ENCODE measurements around the gene VIL1.

DNA sequence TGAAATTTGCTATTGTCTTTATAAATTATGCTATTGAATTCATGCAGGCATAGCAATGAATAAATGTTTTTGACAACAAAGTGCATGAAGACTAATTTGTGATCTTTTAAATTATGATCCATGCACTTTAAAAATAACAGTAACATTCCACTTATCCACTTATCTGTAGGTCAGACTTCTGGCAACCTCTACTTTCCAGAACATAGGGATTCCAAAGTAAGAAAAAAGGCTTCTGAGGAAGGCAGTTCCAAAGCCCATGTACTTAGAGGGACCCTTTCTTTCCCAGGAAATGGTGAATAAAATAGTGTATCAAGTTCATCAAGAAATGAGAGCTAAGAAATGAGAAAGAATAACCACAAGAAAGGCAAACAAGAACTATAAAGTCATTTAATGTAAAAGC, 58.3 kb downstream of the VIL1 start:
- TF ChIP-seq, protein P1, sequence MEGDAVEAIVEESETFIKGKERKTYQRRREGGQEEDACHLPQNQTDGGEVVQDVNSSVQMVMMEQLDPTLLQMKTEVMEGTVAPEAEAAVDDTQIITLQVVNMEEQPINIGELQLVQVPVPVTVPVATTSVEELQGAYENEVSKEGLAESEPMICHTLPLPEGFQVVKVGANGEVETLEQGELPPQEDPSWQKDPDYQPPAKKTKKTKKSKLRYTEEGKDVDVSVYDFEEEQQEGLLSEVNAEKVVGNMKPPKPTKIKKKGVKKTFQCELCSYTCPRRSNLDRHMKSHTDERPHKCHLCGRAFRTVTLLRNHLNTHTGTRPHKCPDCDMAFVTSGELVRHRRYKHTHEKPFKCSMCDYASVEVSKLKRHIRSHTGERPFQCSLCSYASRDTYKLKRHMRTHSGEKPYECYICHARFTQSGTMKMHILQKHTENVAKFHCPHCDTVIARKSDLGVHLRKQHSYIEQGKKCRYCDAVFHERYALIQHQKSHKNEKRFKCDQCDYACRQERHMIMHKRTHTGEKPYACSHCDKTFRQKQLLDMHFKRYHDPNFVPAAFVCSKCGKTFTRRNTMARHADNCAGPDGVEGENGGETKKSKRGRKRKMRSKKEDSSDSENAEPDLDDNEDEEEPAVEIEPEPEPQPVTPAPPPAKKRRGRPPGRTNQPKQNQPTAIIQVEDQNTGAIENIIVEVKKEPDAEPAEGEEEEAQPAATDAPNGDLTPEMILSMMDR (conservative IDR thresholded peaks at IDR 0.05; ENCODE audit: low read depth, low read length): no peak
- TF ChIP-seq EZH2 (IDR thresholded peaks at IDR 0.05; ENCODE audit: borderline replicate concordance, low read depth, low read length, poor library complexity, severe bottlenecking): no peak
